NT2/D1 (cell line): ENCODE data around the gene GUF1.

Source experiments
- DNase-seq: peaks from one replicate; pipeline ENCODE4 v3.0.0-alpha.2; 2011; ENCODE audit warnings: low read depth, low spot score
- H3K27me3 ChIP-seq: 2 replicates; pipeline ENCODE4 v1.6.0; 2011; ENCODE audit warnings: mild to moderate bottlenecking; ENCODE audit not compliant: insufficient read length, insufficient read depth
- H3K36me3 ChIP-seq: 2 replicates; pipeline ENCODE4 v1.6.1; 2011; ENCODE audit warnings: mild to moderate bottlenecking, low read length, mixed read lengths; ENCODE audit not compliant: insufficient read depth, insufficient read length
- H3K4me1 ChIP-seq: 2 replicates; pipeline ENCODE4 v1.5.1; 2011; ENCODE audit not compliant: insufficient read depth, insufficient read length
- H3K4me3 ChIP-seq: 2 replicates; pipeline ENCODE4 v1.5.1; 2011; ENCODE audit warnings: low read depth; ENCODE audit not compliant: insufficient read length
- H3K9ac ChIP-seq: 2 replicates; pipeline ENCODE4 v1.6.0; 2011; ENCODE audit warnings: low read depth; ENCODE audit not compliant: insufficient read length
- H3K9me3 ChIP-seq: 2 replicates; pipeline ENCODE4 v1.5.1; 2011; ENCODE audit warnings: mild to moderate bottlenecking, low read length; ENCODE audit not compliant: insufficient read depth
- SUZ12 ChIP-seq: IDR thresholded peaks from 2 replicates; pipeline ENCODE4 v1.6.1; 2011; ENCODE audit not compliant: insufficient read length, insufficient read depth; ENCODE audit errors: extremely low read depth
- YY1 ChIP-seq: IDR thresholded peaks from 2 replicates; pipeline ENCODE4 v1.6.1; 2011; ENCODE audit not compliant: insufficient read length, insufficient read depth
- ZNF274 ChIP-seq: IDR thresholded peaks from 2 replicates; pipeline ENCODE4 v1.6.1; 2011; ENCODE audit warnings: mild to moderate bottlenecking, low read depth, low read length

GUF1 gene, protein sequence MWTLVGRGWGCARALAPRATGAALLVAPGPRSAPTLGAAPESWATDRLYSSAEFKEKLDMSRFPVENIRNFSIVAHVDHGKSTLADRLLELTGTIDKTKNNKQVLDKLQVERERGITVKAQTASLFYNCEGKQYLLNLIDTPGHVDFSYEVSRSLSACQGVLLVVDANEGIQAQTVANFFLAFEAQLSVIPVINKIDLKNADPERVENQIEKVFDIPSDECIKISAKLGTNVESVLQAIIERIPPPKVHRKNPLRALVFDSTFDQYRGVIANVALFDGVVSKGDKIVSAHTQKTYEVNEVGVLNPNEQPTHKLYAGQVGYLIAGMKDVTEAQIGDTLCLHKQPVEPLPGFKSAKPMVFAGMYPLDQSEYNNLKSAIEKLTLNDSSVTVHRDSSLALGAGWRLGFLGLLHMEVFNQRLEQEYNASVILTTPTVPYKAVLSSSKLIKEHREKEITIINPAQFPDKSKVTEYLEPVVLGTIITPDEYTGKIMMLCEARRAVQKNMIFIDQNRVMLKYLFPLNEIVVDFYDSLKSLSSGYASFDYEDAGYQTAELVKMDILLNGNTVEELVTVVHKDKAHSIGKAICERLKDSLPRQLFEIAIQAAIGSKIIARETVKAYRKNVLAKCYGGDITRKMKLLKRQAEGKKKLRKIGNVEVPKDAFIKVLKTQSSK

GRCh38 chr4:44678094-44679041 is at the start of gene GUF1:
Gene GUF1 (plus strand): TSS chr4:44678420. CDS start chr4:44678623, 203 bp downstream.
- Histone ChIP-seq H3K9me3 (no peaks in the 10 kb centered on the region), H3K4me3 (peak within 1 kb of the TSS; percentile 85), H3K4me1 (no peaks in the 10 kb centered on the region), H3K9ac (peak within 1 kb of the TSS; percentile 92), H3K36me3 (peaks cover 19% of the 10 kb centered on the region), H3K27me3 (no peaks in the 10 kb centered on the region)
- TF ChIP-seq SUZ12 = no peak
- no peak for TF ChIP-seq ZNF274
- TF ChIP-seq YY1 = no peak
- DNase-seq = peak; percentile 77

GRCh38 chr4:44629280-44629866 is 48.8 kb upstream of the GUF1 start:
- Histone ChIP-seq H3K27me3 (no peaks in the 10 kb centered on the region), H3K4me1 (no peaks in the 10 kb centered on the region), H3K4me3 (no peak overlapping the region), H3K36me3 (no peaks in the 10 kb centered on the region), H3K9me3 (no peaks in the 10 kb centered on the region), H3K9ac (no peak overlapping the region)
- no peak for TF ChIP-seq YY1
- TF ChIP-seq SUZ12 = no peak
- TF ChIP-seq ZNF274 = no peak
- DNase-seq = peak; percentile 30

DNA sequence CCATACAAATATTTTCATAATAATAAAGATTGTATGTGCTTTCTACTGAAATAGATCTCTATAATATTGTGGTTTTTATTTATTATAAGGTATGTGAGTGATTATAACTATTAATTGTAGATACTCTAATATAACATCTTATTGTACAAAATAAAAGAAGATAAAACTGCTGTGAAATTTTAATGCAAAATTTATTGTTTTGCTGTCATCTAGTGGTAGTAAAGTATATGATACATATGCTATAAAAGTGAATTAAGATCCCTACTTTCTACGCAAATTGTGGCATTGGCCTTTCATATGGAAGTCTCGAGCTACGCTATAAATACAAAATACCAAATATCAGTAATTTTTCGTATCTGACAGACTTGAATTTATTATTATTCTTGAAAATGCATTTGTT is 46.1 kb upstream of the GUF1 start:
- no peak for TF ChIP-seq YY1
- no peak for TF ChIP-seq ZNF274
- TF ChIP-seq SUZ12 = no peak
- H3K4me1 ChIP-seq = no peaks in the 10 kb centered on the region
- no peak overlapping the region for H3K4me3 ChIP-seq
- H3K9ac ChIP-seq = no peak overlapping the region
- no peaks in the 10 kb centered on the region for H3K27me3 ChIP-seq
- no peaks in the 10 kb centered on the region for H3K36me3 ChIP-seq
- H3K9me3 ChIP-seq = no peaks in the 10 kb centered on the region
- DNase-seq = no peak

- no peak for TF ChIP-seq YY1
- TF ChIP-seq ZNF274 = no peak
- TF ChIP-seq SUZ12 = no peak
- no peaks in the 10 kb centered on the region for H3K4me1 ChIP-seq
- H3K27me3 ChIP-seq = no peaks in the 10 kb centered on the region
- no peaks in the 10 kb centered on the region for H3K36me3 ChIP-seq
- no peak for DNase-seq
- H3K9ac ChIP-seq = no peak overlapping the region
- H3K4me3 ChIP-seq = no peak overlapping the region
- H3K9me3 ChIP-seq = no peaks in the 10 kb centered on the region
These were observed 45.5 kb upstream of the GUF1 start for GRCh38 chr4:44632733-44633132.

- Histone ChIP-seq H3K9ac (no peak overlapping the region), H3K9me3 (peaks cover 4% of the 10 kb centered on the region; the same call in 1 of the 2 replicates), H3K36me3 (no peaks in the 10 kb centered on the region), H3K4me1 (no peaks in the 10 kb centered on the region), H3K27me3 (no peaks in the 10 kb centered on the region), H3K4me3 (no peak overlapping the region)
- TF ChIP-seq YY1 = no peak
- TF ChIP-seq SUZ12 = no peak
- TF ChIP-seq ZNF274 = no peak
- DNase-seq = no peak
These were observed 40.1 kb upstream of the GUF1 start for GRCh38 chr4:44638091-44638490.

DNA sequence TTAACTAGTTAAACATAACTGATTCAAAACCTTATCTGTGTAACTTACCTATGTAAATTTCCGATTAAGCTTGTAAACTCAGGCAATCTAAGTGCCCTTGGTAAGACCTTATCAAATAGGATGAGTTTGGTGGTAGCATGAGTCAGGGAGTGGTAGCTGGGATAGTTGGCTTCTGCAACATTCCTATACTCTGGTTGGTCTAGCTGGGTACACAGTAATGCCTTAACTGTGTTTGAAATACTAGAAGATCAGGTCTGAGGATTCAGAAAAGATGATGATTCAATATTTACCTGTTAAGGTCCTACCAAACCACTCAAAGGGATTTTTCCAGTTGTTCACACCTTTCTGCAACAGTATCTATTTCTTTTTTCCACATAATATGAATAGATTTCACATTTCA is 32.1 kb upstream of the GUF1 start:
- Histone ChIP-seq H3K9me3 (peaks cover 16% of the 10 kb centered on the region; the same call in 1 of the 2 replicates), H3K4me1 (no peaks in the 10 kb centered on the region), H3K36me3 (no peaks in the 10 kb centered on the region), H3K9ac (no peak overlapping the region), H3K4me3 (no peak overlapping the region), H3K27me3 (no peaks in the 10 kb centered on the region)
- no peak for DNase-seq
- TF ChIP-seq SUZ12 (no peak), ZNF274 (no peak), YY1 (no peak)

DNA sequence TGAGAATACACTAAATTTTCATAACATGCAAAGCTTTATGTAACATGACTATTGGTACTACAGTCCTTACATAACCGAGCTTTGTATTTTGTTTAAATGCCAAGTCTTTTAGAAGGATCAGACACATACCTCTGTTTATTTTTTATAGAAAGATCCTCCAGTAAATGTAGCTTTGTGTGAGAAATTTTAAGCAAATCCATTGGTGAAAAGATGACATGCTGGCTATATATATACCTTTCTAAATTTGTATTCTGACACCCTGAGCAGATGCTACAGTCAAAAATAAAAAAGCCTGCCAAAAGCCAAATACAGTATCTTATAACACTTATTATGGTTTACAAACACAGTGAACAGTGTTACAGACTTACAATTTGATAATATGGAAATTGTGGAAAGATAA is 26.8 kb upstream of the GUF1 start, which contains the start of gene YIPF7:
Gene YIPF7 (minus strand): TSS at position 201 of the 400 bp plus-strand sequence. CDS start 1,525 bp downstream, outside the sequence.
- TF ChIP-seq SUZ12 (no peak), ZNF274 (no peak), YY1 (no peak)
- Histone ChIP-seq H3K36me3 (no peaks in the 10 kb centered on the region), H3K4me3 (no peak within 1 kb of the TSS), H3K9ac (no peak within 1 kb of the TSS), H3K4me1 (no peaks in the 10 kb centered on the region), H3K27me3 (no peaks in the 10 kb centered on the region), H3K9me3 (no peaks in the 10 kb centered on the region)
- no peak for DNase-seq
